ENCODE measurements around the gene TCIRG1. TPM values are rescaled to one million over a fixed set of nuclear protein-coding genes. Genes with fewer than 3 reads are reported as not detected.
"Not testable (repeated sequence)": the region's sequence is repeated elsewhere in the genome, so short reads cannot be mapped to it uniquely, and the experiment has no call there.

TCIRG1 gene, protein sequence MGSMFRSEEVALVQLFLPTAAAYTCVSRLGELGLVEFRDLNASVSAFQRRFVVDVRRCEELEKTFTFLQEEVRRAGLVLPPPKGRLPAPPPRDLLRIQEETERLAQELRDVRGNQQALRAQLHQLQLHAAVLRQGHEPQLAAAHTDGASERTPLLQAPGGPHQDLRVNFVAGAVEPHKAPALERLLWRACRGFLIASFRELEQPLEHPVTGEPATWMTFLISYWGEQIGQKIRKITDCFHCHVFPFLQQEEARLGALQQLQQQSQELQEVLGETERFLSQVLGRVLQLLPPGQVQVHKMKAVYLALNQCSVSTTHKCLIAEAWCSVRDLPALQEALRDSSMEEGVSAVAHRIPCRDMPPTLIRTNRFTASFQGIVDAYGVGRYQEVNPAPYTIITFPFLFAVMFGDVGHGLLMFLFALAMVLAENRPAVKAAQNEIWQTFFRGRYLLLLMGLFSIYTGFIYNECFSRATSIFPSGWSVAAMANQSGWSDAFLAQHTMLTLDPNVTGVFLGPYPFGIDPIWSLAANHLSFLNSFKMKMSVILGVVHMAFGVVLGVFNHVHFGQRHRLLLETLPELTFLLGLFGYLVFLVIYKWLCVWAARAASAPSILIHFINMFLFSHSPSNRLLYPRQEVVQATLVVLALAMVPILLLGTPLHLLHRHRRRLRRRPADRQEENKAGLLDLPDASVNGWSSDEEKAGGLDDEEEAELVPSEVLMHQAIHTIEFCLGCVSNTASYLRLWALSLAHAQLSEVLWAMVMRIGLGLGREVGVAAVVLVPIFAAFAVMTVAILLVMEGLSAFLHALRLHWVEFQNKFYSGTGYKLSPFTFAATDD
- 100 to 1,000 TPM in 3 of 4 donors, 10 to 100 TPM in 1; 84.4 to 251 (median 142) TPM for total RNA-seq

DNA sequence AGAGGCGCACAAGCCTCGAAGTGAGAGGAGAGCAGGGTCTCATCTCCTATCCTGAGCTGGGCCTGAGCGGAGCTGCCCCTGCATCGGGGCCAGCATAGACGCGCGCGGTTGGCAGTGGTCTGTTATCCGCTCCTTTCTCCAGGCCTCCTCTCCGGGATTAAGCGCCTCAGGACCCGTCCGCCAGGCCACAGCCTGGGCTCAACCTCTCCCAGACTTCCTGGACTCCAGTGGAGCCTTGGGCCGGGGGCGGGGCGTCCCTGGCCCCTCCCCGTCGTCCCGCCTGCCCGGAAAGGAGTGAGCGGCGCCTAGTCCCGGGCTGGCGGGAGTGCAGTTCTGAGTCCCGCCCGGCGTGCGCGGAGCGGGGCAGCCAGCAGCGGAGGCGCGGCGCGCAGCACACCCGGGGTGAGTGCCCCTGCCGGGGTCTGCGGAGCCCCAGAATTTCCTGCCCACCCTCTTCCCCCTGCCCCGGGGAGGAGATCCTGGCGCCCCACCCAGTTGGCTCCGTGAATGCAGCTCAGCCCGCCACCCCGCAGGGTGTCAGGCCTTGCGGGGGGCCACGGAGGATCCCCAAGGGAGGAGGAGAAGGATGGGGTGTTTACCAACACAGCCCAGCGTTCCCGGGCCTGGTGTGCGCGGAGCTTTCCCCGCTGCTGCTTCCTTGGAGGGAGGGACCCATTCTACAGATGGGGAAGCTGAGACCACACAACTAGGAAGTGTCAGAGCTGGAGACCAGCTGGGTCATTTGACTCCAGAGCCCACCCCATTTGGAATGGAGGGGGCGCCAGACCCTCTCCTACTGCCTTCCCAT, at the start of gene TCIRG1:
Gene TCIRG1, plus strand, starts transcription at position 308 of the 808 bp plus-strand sequence. CDS start 2,247 bp downstream, outside the sequence.
- TF ChIP-seq, protein P1, sequence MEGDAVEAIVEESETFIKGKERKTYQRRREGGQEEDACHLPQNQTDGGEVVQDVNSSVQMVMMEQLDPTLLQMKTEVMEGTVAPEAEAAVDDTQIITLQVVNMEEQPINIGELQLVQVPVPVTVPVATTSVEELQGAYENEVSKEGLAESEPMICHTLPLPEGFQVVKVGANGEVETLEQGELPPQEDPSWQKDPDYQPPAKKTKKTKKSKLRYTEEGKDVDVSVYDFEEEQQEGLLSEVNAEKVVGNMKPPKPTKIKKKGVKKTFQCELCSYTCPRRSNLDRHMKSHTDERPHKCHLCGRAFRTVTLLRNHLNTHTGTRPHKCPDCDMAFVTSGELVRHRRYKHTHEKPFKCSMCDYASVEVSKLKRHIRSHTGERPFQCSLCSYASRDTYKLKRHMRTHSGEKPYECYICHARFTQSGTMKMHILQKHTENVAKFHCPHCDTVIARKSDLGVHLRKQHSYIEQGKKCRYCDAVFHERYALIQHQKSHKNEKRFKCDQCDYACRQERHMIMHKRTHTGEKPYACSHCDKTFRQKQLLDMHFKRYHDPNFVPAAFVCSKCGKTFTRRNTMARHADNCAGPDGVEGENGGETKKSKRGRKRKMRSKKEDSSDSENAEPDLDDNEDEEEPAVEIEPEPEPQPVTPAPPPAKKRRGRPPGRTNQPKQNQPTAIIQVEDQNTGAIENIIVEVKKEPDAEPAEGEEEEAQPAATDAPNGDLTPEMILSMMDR (IDR thresholded peaks at IDR 0.05): no peak
- peak; percentile 80 for ATAC-seq (ENCODE audit: low FRiP score)
- no peak for DNase-seq (ENCODE audit: low spot score)

DNA sequence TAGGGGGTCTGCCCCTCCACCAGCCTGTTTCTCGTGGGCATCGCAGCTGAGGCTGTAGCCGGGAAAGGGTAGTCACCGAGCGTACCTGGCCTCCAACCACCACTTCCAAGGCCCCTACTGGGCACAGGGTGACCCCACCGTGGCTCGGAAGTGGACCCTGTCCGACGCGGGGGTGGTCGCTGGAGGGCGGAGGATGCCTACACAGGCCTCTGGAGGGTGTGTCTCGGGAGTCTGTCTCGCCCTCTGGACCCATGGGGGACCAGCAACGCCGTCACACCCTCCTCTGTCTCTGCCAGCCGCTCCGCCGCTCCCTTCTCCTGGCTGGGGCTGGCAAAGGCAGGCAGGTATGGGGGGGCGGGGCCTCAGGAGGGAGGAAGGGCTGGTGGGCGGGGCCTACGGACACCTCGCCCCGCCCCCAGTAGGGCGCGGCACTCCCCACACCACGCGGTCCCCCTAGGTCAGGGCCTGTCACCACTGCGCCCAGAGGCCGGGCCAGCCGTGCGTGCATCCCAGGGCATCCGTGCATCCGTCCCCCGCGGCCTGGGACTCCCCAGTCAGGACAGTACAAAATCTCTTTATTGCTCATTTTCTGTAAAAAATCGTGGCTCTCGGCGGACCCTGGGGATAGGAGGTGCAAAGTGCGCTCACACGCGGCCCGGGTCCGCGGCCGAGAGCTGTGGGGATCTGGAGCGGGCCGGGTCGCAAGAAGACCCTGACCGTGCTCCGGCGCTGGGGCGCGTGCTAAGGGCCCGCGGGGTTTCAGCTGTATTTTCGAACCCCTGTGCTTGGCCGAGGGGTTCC, 48.1 kb upstream of the TCIRG1 start:
- ATAC-seq (ENCODE audit: low FRiP score); DNase-seq (ENCODE audit: low spot score): not testable (repeated sequence)

DNA sequence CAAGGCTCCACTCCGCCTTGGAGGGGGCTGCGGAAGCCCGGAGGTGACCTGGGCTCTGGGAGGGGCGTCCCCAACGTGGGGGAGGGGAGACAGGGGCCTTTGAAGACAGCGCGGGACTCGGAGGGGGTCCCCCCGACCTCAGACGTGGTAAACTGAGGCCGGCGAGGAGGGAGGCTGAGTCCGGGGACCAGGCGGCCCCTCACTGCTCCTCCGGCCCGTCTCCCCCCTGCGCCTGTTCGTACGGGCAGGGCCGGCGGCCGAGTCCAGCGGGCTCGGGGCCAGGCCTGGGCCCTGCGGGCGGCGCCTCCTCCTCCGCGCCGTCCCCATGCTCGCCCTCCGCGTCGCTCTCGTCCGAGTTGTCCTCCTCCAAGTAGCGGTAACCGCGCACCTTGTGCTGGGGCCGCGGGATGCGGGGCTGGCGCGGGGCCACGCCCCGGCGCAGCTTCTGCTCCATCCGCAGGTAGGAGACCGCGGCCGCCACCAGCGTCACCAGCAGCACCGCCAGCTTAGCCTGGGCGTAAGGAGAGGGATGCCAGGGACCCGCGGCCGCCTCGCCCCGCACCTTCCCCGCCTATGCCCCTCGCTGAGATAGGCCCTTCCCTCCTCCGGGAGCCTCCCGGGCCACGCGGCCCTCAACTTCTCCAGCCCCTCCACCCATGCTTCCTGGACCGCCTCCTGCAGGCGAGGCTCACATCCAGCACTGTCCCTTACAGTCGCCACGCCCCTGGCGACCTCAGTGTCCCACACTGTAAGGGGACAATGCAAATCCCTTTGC, 47.3 kb upstream of the TCIRG1 start:
- not testable (repeated sequence) for ATAC-seq (ENCODE audit: low FRiP score); DNase-seq (ENCODE audit: low spot score)

DNA sequence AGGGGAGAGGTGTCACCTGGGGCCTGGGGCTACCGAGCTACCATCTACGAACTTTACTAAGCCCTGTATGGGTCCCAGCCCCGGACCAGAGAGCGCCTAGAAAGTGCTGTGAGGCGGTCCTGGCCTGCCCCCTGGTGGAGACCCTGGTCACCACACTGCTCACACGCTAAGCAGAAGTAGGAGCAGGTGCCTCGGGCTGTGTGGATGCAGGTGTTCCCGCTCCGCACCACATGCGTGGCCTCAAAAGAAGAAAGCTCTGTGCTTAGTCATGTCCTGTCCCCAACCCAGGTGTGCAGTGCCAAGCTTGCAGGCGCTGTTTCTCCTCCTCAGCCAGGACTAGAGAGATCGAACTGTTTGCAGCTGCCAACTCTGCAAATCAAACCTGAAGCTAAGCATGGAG, 45.0 kb upstream of the TCIRG1 start:
- not testable (repeated sequence) for ATAC-seq (ENCODE audit: low FRiP score)

DNA sequence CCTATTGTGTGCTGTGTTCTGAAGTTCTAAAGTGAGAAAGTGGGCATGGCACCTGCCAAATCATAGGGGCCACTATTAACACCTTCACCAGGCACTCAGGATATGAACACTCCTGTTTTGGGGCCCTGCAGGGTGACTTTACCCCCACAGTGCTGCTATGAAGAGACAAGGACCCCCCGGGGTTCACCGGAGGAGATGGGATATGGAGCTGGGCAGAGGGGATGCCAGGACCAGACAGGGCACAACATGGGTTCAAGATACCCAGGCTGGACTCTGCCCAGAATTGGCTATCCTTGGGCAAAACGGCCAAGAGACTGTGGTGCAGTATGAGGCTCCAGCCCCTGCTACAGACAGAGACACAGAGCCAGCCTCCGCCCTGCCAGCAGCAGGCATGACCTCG, 44.4 kb upstream of the TCIRG1 start:
- not testable (repeated sequence) for DNase-seq (ENCODE audit: low spot score); ATAC-seq (ENCODE audit: low FRiP score)

More for the DNA sequence above, 45.0 kb upstream of the TCIRG1 start:
- DNase-seq (ENCODE audit: low spot score): not testable (repeated sequence)

DNA sequence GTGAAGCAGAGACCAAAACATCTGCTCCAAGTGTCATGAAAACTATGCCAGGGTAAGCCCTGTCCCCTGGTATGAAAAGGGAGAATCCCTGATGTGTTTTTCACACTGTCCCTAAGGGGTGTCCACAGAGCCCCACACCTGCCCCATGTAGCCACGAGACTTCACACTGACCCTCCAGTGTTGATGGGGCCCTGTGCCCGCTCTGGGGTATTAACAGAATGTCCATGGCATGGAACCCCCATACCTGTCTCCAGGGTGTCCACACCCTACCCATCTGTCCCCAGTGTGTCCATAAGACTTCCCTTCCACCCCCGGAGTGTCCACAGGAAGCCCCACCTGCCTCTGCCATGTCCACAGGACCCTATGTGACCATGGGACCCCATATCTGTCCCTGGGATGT, 43.7 kb upstream of the TCIRG1 start:
- DNase-seq (ENCODE audit: low spot score); ATAC-seq (ENCODE audit: low FRiP score): not testable (repeated sequence)

DNA sequence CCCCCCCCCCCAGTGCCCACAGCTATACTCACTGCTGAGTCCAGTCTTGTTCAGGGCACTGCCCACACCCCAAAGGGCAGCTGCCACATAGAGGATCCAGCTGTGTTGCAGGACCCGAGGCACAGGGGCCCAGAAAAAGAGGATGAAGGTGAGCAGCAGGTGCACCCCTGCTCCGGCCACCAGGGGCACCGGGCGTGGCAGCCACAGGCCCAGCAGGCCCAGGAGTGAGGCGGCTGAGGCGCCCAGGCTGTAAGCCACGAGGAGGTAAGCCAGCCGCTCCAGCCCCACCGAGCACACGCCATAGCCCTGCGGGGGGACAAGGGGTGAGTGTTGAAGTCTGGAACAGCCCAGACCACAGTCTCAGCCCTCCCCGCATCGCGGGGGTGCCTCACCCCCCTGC, 43.2 kb upstream of the TCIRG1 start:
- not testable (repeated sequence) for DNase-seq (ENCODE audit: low spot score); ATAC-seq (ENCODE audit: low FRiP score)

DNA sequence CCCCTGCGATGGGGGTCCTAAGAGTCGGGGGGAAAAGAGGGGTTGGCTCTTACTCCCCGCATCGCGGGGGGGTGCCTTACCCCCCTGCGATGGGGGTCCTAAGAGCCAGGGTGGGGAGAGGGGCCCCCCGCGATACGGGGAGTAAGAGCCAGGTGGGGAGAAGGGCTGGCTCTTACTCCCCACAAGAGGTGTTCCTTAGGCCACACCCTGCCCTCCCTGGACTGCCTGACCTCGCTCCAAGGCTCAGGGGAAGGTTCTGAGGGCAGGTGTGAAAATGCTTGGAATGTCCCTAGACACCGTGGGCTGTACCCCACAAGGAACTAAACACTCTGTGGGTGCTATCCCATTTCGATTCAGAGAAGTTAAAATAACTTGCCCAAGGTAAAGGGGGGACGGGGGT, 42.8 kb upstream of the TCIRG1 start:
- DNase-seq (ENCODE audit: low spot score) (no peak), ATAC-seq (ENCODE audit: low FRiP score) (no peak)
- TF ChIP-seq, protein P1 (IDR thresholded peaks at IDR 0.05): no peak

DNA sequence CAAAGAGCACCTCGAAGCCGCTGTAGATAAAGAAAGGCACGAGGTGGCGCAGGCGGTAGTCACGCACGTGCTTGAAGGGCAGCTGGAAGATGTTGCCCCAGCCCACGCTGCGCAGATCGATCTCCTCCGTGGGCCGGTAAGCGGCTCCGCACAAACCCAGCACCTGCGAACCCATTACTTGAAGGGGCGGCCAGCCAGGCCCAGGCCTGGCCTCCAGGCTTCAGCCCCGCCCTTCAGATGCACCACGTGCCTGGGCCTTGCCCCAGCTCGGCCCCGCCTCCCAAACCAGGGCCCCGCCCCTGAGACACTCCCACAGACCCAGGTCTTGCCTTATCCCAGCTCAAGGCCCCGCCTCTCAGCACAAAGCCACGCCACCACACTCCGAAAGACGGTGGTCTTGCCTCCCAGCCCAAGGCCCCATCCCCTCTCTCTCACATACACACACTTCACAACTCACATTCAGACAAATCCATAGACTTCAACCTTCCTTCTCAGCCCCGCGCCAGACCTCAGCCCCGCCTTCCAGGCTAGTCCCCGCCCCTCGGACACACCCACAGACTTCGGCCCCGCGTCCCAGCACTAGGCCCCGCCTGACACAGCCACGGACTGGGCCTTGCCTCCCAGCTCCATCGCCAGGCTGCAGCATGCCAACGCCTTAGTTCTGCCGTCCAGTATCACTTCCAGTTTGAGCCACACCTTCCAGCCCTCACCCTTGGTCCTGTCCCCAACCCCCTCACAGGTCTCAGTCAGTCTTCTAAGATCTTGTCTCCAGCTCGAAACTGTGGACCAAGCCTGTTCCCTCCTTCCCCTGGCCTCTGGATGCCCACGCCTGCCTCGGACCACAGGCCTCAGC, 42.0 kb upstream of the TCIRG1 start:
- DNase-seq (ENCODE audit: low spot score): no peak
- TF ChIP-seq, protein P1 (IDR thresholded peaks at IDR 0.05): no peak
- peak; percentile 68 for ATAC-seq (ENCODE audit: low FRiP score)

Measured in omental fat pad (tissue), 4 donors.